CD4-positive, alpha-beta T cell treated with Interleukin-17A for 1 hour (primary cell): Measurements from ENCODE around the gene PRX.
A peak's percentile ranks its signal among the peaks of the same experiment; 100 is the strongest.

Source experiments
- DNase-seq: peaks from one replicate; pipeline ENCODE4 v3.0.0-alpha.2; 2020

The PRX gene

DNA sequence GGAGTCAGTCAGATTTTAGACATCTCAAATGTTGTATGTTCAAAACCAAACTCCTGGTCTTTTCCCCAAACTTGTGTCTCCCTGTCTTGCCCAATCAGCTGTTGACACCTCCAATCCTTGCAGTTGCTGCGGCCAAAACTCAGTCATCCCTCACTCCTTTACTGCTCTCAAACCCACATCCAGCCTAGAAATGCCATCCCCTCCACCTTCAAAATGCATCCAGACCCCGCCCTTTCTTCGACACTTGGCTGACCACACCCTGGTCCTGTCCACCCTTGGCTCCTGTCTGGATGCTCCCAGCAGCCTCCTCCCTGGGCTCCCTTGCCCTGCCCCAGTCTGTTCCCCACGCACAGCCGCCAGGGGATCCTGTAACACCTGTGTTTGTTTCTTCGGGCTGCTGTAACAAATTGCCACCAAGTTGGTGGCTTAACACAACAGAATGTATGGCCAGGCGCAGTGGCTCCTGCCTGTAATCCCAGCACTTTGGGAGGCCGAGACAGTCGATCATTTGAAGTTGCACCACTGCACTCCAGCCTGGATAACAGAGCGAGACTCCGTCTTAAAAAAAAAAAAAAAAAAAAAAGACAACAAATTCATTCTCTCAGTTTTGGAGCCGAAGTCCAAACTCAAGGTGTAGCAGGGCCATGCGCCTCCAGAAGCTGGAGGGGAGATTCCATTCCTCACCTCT lies 53.0 kb downstream of the PRX start:
- DNase-seq = no peak

GRCh38 chr19:40358773-40359172 lies 54.4 kb downstream of the PRX start:
- peak; percentile 20 for DNase-seq

DNA sequence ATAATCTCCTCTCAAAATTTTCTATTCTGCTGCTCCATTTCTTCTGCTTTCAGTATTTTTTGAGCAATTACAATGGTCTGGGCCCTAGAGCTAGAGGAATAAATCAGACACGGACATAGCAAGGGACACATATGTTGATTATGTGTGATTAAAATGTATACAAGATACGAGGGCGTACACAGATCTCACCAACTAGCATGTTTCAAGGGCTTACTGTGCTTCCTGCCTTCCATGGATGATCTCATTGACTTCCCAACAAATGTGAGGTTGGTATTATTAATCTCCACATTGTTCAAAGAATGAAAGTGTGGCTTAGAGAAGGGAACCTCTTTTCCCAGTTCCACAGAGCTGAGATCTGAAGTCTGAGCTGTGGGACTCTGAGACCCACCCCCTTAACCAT lies 55.5 kb downstream of the PRX start:
- DNase-seq = no peak

DNA sequence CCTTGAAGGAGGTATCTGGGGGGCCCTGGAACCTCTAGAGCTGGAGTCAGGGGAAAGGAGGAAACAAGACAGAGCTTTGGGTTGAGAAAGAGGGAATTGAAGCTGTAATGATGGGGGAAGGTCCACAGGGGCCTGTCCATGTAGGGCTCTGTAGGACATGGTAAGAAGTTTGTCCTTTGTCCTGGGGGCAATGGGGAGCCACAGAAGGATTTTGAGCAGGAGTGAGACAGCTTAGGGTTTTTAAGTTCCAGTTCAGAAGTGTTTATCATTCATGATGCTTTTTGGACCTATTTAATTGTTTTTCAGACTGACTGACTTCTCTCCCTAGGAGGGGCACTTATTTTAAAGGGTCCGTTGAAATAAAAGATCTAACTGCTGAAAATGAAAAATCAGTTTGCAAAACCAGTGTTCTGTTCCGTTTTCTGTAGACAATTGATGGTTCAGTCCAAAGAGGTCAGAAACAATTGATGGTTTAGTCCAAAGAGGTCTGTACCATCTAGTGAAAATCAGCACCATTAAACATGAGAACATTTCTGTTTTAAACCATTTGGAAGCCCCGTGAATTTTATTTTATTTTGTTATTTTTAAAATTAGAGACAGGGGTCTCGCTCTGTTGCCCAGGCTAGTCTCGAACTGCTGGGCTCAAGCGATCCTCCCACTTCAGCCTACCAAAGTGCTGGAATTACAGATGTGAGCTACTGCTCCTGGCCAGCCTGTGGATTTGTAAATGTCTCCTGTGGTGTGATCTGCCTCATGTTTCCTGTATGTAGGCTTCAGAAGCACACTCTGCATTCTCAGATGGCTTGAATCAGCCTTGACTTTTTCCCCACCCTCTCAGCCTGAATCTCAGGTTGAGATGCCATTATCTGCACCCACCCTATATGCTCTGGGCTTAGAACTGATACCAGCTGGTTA lies 56.2 kb downstream of the PRX start:
- no peak for DNase-seq

- no peak for DNase-seq
These were observed 57.0 kb downstream of the PRX start for GRCh38 chr19:40355975-40356680.

GRCh38 chr19:40348961-40349507 lies 64.1 kb downstream of the PRX start:
- peak; percentile 32 for DNase-seq

DNA sequence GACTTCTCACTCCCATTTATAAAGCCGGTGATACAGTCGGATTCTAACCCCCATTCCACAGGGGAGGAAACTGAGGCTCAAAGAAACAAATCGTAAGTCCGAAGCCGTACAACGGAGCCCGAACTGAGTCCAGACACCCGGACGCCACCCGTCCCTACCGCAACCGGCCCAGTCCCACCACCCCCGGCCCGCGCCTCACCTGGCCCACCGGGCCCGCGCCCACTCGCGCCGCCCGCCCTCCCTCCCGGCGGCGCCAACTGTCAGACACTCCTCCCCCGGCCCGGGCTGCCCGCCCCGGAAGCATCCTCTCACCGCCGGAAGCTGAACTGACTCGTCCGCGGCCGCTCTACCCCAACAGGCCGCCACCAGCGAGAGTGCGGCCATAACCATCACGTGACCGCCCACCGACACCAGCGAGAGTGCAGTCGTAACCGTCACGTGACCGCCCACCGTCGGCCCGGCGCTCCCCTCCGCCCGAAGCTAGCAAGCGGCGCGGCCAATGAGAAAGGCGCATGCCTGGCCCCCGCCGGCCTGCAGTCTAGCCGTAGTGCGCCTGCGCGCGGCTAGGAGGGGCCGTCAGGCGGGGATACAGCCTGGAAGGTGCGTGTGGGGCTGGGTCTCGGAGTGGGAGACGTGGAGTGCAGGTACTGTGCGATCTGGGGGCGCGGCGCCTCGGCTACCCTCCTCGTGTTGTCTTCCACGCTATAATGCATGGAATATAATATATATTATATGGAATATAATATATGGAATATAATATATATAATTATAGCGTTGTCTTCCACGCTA lies 64.9 kb downstream of the PRX start, which contains the start of the genes C19orf47 and PLD3:
Gene C19orf47 (minus strand): TSS at position 273 of the 789 bp plus-strand sequence. CDS start 6,540 bp downstream, outside the sequence.
Gene PLD3 (plus strand): TSS at position 571 of the 789 bp plus-strand sequence. CDS start 17,789 bp downstream, outside the sequence.
- DNase-seq = peak; percentile 99

DNA sequence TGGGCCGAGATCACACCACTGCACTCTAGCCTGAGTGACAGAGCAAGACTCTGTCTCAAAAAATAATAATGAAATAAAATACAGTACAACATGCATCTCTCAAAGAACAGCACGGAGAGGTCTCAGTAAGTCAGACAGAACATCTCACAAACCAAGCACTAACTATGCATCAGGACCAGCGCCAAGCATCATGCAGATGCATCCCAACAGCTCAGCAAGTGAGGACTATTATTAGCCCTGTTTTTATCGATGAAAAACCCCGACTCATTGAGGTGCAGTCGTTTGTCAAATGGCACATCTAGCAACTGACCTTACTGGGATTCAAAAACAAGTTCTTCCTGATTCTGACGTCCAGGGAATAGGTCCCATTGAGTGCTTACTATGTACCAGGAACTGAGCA lies 68.8 kb downstream of the PRX start:
- DNase-seq = no peak
